ENCODE measurements around the gene GLIS1.

The GLIS1 gene

DNA sequence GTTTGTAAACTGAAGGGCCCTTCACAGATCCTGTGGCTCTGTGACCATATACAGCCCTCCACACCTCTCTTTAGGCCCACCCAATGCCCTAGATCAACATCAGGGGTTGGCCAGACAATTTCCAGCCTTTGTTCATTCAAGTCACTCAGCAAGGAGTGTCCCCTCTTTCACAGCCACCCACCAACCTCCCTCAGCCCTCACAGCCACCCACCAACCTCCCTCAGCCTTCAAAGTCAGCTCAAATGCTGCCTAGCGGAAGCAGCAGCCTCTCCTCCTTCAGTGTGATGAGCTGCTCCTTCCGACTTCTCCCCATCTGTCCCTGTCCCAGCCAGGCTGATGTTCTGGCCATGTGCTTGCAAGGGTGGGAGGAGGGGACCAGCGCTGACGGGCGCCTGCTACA is 208.4 kb downstream of the GLIS1 start:
- no peak for DNase-seq (ENCODE audit: low read depth)

DNA sequence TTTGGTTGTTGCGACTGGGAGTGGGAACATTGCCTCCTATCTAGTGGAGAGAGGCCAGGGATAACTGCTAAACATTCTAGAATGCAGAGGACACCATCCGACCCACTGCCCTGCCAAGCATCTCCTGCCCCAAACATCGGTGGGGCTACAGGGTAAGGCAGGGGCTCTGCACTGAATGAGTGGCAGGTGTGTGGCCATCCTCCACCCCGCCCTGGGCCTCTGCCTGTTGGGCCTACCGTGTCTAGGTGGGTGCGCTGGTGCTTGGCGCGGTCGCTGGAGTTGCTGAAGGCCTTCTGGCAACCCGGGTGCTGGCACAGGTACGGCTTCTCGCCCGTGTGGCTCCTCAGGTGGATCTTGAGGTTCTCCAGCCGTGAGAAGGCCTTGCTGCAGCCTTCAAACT is 209.4 kb downstream of the GLIS1 start:
- DNase-seq (ENCODE audit: low read depth), result no peak

GRCh38 chr1:53527368-53527767 is 211.6 kb downstream of the GLIS1 start:
- DNase-seq (ENCODE audit: low read depth), result no peak

DNA sequence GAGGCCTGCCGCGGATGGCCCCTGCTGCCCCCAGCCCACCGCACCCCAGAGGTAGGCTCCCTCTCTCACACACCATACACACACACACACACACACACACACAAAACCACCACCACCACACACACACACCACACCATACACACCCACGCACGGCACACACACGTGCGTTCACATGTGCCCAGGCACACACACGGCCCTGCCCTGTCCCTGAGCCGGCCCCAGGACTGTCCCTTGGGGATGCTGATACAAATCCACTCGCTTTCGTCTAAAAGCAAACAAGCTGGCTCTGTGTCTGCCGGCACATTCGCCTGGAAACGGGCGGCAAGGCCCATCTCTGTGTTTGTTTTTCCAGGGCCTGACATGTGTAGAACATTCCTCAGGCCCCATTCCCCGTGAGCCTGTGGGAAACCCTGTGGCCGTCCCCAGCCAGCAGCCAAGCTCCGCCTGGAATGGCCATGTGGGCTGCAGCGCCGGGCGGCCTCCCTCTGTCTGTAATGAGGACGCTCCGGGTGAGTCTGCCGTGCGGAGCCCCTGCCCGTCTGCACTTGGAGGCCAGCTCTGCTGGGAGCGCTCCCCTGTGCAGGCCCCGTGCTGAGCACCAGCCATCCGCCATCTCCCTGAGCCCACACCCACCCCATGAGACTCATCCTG is 212.4 kb downstream of the GLIS1 start:
- no peak for DNase-seq (ENCODE audit: low read depth)

GRCh38 chr1:53525595-53525994 is 213.4 kb downstream of the GLIS1 start:
- no peak for DNase-seq (ENCODE audit: low read depth)

GRCh38 chr1:53524428-53525375 is 214.3 kb downstream of the GLIS1 start:
- DNase-seq (ENCODE audit: low read depth), result no peak

DNA sequence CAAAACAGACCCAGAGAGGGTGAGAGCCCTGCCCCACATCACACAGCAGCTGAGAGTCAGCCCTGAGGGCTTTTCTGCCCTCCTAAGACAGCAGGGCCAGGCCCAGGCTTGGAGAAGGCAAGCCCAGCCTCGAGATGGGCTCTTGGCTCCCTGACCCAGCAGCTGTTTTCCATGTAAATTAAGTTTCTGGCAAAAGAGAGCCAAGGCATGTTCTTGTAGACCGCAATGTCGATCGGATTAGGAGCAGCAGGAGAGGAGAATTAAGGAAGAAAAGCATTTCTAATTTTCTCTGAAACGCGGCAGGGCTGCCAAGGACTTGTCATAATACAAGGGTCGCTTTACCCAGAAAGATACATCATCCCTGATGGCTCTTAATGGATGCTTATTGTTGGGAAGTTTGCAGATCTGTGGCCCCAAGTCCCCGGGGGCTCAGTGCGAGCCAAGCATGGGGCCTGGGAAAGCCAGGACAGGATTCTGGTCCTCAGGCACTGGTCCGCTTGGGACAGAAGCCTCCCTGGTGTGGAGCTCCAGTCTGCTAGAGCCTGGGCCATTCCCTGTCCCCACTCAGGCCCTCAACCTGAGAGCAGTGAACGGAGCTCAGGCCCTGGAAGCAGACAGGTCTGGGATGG is 216.9 kb downstream of the GLIS1 start:
- no peak for DNase-seq (ENCODE audit: low read depth)

DNA sequence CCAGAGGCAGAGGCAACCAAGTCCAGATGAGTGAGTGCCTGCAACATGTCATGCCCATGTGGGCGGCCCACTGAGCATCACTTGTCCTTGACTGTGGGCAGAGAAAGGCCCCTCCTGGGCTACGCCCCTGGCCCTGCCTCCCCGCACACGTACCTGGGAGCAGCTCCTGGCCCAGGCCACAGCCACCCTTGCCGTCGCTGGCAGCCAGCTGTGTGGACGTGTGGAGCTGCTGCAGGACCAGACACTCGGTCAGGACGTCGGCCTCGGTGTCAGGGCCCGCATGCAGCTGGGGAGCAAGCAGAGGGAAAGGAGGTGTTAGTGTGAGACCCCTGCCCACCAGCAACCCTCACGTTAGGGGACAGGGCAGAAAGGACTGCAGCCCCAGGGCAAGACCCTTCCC is 218.5 kb downstream of the GLIS1 start:
- no peak for DNase-seq (ENCODE audit: low read depth)

DNA sequence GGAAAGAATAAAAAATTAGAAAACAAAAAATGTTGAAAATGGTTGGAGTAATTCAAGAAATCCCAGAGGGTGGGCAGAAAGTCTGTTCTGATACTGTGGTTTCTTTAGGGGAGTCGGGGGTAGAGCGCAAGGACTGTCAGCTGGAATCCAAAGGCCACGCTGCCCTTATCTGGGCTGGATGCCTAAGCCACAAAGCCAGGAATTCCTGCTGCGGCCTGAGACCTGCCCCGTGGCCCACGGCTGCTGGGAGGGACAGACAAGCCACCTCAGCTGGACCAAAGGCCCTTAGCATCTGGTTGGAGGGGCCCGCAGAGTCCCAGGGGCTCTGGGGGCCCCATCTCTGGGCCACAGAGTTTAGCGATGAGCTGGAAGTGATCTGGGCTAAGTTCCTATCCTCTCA is 219.5 kb downstream of the GLIS1 start:
- DNase-seq (ENCODE audit: low read depth), result no peak

DNA sequence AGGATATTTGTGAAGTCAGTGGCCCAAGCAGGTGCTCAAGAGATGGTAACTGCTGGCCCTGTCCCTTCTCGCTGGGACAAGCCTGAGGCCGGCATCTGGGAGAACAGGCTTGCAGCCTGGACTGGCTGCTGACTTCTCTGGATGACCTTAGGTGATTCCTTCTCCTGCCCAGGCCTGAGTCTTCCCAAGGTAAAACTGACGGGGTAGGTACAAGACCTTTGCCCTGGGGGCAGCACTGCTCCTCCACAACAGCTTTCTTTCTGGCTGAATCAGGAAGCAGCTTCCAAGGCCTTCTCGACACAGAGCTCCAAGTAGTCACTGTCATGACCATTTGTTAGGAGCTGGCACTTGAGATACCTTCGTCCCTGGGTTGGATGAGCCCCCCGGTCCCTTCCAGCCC is 220.2 kb downstream of the GLIS1 start:
- DNase-seq (ENCODE audit: low read depth), result no peak

DNA sequence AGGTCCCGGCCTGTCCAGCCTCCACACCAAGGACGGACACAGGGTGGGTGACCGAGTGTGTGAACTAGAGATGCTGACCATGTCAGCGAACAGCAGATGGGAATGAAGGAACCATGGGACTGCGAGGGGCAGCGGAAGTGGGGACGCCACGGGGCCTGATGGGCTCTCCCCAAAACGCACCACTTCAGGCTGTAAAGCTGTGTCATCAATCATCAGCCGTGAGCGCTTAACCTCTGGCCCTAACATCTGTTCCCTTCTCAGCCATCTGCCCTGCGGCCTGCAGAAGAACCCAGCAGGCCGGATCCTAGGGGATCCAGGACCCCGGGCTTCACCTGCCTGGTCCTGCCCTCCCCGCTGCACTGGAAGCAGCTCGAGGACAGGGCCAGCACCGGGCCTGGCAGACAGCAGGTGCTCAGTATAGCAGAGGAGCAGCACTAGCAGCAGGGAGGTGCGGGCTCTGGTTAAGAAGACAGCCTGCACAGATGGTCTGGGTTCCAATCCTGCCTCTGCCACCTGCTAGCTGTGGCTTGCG is 221.1 kb downstream of the GLIS1 start:
- DNase-seq (ENCODE audit: low read depth), result no peak

DNA sequence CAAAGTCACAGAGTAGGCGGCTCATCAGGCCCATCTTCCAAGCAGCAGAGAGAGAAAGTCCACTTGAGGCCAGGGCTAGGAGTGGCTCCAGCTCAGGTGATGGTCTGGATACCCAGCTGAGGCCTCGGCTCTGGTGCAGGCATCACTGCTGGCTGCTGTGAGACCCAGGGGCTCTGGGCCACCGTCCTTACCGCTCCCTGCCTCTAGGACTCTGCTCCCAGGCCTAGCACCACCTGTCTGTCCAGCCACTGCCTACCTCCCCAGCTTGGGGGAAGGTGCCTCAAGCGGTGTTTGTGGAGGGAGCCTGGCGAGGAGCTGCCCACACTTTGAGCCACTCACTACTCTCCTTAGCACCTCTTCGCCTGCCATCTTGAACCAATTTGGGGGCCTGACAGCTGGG is 221.9 kb downstream of the GLIS1 start:
- no peak for DNase-seq (ENCODE audit: low read depth)

- DNase-seq (ENCODE audit: low read depth), result no peak
Observed at GRCh38 chr1:53516181-53516580, 222.8 kb downstream of the GLIS1 start.

- no peak for DNase-seq (ENCODE audit: low read depth)
Observed at GRCh38 chr1:53514436-53514835, 224.5 kb downstream of the GLIS1 start.

DNA sequence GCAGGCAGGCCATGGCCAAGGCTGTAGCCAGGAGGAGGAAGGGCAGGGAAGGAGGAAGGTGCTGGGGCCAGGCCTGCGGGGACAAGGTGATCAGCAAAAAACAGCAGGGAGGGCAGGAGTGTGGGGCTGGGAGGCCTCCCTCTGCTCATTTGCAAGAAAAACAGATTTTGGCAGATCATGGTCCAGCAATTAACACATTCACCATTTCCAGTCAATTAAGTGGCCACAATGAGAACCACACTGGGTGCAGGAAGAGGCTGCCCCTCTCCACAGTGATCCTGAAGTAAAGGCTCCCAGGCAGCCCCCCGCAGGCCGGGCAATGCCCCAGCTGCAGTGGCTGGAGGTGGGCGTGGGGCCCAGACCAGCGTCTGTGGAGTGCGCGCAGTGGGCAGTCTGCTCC is 225.1 kb downstream of the GLIS1 start:
- DNase-seq (ENCODE audit: low read depth), result no peak

GRCh38 chr1:53512807-53513755 is 225.9 kb downstream of the GLIS1 start:
- DNase-seq (ENCODE audit: low read depth), result no peak

DNA sequence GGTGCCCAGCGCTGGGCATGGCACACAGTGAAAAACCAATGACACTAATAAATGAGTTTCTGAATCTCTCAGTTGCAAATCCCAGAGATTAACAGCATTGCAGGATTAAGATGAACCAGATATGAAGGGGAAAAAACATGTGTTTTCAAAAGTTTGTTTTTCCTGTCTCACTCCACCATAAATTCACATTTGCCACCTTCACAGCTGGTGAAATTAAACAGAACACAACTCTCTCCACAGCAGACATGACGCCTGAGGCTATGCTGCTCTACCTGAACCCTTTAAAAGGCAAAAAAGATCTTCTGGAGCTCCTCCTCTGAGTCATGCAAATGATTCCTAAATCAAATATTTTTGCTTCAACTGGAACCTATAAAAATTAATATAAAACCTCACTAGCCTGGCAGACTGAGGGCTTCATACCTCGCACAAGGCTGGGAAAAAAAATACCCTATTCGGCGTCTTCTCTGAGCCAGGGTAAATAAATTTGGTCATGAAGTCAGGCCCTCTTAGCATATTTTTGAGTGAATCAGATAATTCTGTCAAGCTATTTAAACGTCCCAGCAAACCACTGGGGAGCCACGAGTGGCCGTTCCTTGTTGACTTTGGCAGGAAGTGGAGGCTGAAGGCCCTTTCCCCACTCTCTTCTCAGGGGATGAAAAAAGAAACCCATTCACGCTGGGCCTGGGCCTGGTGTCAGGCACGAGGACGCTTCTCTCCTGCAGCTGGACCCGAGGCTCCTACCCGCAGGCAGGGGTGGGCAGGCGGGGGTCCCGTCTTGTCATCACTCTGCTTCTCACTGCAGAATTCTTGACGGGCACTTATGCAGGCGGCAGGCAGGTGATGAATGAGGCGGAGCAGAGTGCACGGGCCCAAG is 226.8 kb downstream of the GLIS1 start:
- no peak for DNase-seq (ENCODE audit: low read depth)

GRCh38 chr1:53511323-53511932 is 227.5 kb downstream of the GLIS1 start:
- no peak for DNase-seq (ENCODE audit: low read depth)

- no peak for DNase-seq (ENCODE audit: low read depth)
Observed at GRCh38 chr1:53510215-53510614, 228.7 kb downstream of the GLIS1 start.

DNA sequence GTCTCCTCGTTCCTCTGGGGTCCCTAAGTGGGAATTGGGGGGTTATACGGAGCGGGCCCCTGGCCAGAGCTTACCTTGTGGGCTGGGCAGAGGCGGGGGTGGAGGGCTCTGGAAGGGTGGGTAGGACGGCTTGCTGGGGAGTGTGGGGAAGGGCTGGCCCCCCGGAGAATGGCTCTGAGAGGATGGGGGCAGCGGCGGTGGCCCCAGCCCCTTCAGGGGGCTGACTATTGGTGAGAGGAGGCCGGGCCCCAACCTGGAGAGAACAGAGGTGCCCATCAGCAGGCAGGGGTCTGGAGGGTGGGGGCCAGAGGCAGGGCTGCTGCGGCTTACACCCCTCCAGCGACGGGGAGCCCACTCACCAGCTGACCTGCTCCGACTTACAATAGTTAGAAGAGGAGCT is 229.2 kb downstream of the GLIS1 start:
- DNase-seq (ENCODE audit: low read depth), result no peak
